ENCODE results near the gene IL7R.

- no peak for TF ChIP-seq CTCF (IDR thresholded peaks at IDR 0.05)
- no peak for TF ChIP-seq ZFX (IDR thresholded peaks at IDR 0.05; ENCODE audit: borderline replicate concordance)
Measured at GRCh38 chr5:35878079-35878478, 21.4 kb downstream of the IL7R start.

All from 22Rv1 (cell line).